GM20000 (cell line): ENCODE data around the gene RASA1.

Source experiments
- DNase-seq: peaks from one replicate; pipeline ENCODE4 v3.0.0; 2012; ENCODE audit warnings: low spot score
- CTCF ChIP-seq: IDR thresholded peaks from 2 replicates; pipeline ENCODE4 v1.5.1; 2012; ENCODE audit warnings: mild to moderate bottlenecking, control low read depth; ENCODE audit errors: extremely low read depth, missing control alignments

Gene RASA1

GRCh38 chr5:87360132-87360531 is 92.4 kb downstream of the RASA1 start:
- no peak for DNase-seq
- TF ChIP-seq CTCF = no peak

- TF ChIP-seq CTCF = no peak
- DNase-seq = no peak
These were observed 93.4 kb downstream of the RASA1 start for GRCh38 chr5:87361031-87361445.

GRCh38 chr5:87361536-87362213 is 94.0 kb downstream of the RASA1 start:
- no peak for TF ChIP-seq CTCF
- no peak for DNase-seq

- DNase-seq = no peak
- no peak for TF ChIP-seq CTCF
These were observed 99.6 kb downstream of the RASA1 start for GRCh38 chr5:87367243-87367642.

DNA sequence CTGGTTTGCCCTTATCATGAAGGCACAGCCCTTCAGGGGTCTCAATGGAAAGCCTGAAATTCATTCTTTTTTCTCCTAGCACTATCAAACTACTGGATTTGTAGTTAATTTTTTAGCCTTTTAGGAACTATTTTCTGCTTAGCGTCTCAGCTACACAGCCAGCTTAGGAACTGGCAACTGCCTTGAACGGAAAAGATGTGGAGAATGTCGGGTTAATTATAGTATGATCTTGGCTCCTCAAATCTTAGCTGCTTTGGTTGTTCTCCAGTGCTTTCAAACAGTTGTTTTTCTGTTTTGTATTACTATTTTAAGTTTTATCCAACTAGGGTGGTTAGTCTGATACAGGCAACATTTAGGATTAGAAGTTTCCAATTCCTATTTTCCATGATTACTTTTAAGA is 100.9 kb downstream of the RASA1 start:
- no peak for TF ChIP-seq CTCF
- no peak for DNase-seq

DNA sequence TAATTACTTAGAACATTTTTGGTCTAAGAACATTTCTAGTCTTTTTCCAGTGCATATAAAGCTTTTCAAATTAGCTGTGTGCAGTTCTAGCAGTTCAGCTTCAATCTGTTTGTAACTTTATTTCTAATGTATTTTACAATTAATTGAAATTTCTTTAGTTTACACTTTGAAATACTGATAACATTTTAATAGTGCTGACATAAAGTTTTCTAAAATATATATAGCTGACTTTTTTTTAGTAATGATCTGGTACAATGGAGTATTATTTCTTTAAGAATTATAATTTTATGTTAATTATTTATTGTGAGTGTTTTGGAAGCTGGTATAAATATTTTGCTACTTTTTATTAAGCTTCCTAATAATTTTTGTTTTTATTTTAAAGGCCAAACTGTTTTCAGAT is 101.7 kb downstream of the RASA1 start:
- no peak for DNase-seq

DNA sequence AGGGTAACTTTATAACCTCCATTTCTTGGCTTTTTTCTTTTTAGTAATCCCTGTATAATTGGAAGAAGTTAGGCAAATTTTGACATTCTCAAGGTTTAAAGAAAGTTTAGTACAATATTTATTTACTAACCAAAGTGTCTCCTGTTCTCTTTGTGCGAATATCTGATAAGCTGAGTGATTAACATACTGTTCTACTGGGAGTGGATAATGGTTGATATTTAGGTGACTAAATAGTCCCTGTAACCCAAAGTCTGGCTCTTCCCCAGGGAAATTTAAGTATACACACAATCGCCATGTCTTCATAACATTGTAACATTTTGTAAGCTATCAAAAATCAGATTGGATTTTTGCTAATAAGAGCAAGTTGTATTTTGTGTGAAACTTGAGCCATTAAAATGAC is 105.0 kb downstream of the RASA1 start:
- no peak for DNase-seq
- no peak for TF ChIP-seq CTCF

More for the DNA sequence above, 101.7 kb downstream of the RASA1 start:
- TF ChIP-seq CTCF = no peak
